Keratinocyte (primary cell): Measurements from ENCODE around the gene DOCK1. TPM values are rescaled to one million over a fixed set of nuclear protein-coding genes. Genes with fewer than 3 reads are reported as not detected.

Experiments used
- DNase-seq: peaks from one replicate; pipeline ENCODE4 v3.0.0-alpha.2; 2011; ENCODE audit warnings: low read depth, missing footprints, low spot score
- FAIRE-seq: peaks from 2 replicates; lab custom pipeline; 2011; peaks lifted over from hg19 to GRCh38; lab: Jason Lieb, UNC
- H2AFZ ChIP-seq: 2 replicates; pipeline ENCODE4 v1.6.0; 2012; ENCODE audit warnings: low read length, control low read depth, inconsistent platforms; ENCODE audit not compliant: control insufficient read depth
- H3K27ac ChIP-seq: 2 replicates; pipeline ENCODE4 v1.5.1; 2011; ENCODE audit warnings: low read length; ENCODE audit not compliant: control insufficient read depth, insufficient read depth
- H3K27me3 ChIP-seq: 3 replicates; pipeline ENCODE4 v1.6.0; 2011; ENCODE audit warnings: low read length; ENCODE audit not compliant: control insufficient read depth, insufficient read depth; ENCODE audit errors: extremely low read depth
- H3K36me3 ChIP-seq, 2 experiments: 2 replicates in 1 of 2; 3 replicates in 1 of 2; pipeline ENCODE4 v1.5.1; 2011; ENCODE audit warnings: low read length in 2 of 2, mild to moderate bottlenecking in 1 of 2; ENCODE audit not compliant: control insufficient read depth in 2 of 2, insufficient read depth in 2 of 2; ENCODE audit errors: extremely low read depth in 1 of 2
- H3K4me1 ChIP-seq: 3 replicates; pipeline ENCODE4 v1.5.1; 2011; ENCODE audit warnings: low read length; ENCODE audit not compliant: control insufficient read depth, insufficient read depth; ENCODE audit errors: extremely low read depth
- H3K4me2 ChIP-seq: 3 replicates; pipeline ENCODE4 v1.6.0; 2011; ENCODE audit warnings: low read depth, low read length; ENCODE audit not compliant: control insufficient read depth, insufficient read depth; ENCODE audit errors: extremely low read depth
- H3K4me3 ChIP-seq, 3 experiments: fragments of 200-600 bp in 1 of 3; sonication (generic) in 1 of 3; 2 replicates in 2 of 3; 3 replicates in 1 of 3; pipeline ENCODE4 v1.5.1; 2011 to 2016; ENCODE audit warnings: low read length in 3 of 3, mild to moderate bottlenecking in 3 of 3, control low read depth in 2 of 3, inconsistent platforms in 1 of 3, low read depth in 1 of 3, mixed read lengths in 1 of 3, mixed run types in 1 of 3, moderate library complexity in 1 of 3; ENCODE audit not compliant: control insufficient read depth in 2 of 3, insufficient read depth in 2 of 3; ENCODE audit errors: extremely low read depth in 1 of 3
- H3K79me2 ChIP-seq: 2 replicates; pipeline ENCODE4 v1.6.0; 2012; ENCODE audit warnings: low read length; ENCODE audit not compliant: control insufficient read depth, insufficient read depth
- H3K9ac ChIP-seq: 3 replicates; pipeline ENCODE4 v1.6.0; 2011; ENCODE audit warnings: low read length; ENCODE audit not compliant: control insufficient read depth, insufficient read depth; ENCODE audit errors: extremely low read depth
- H3K9me1 ChIP-seq: 3 replicates; pipeline ENCODE4 v1.6.0; 2011; ENCODE audit warnings: low read length; ENCODE audit not compliant: control insufficient read depth, insufficient read depth; ENCODE audit errors: extremely low read depth
- H3K9me3 ChIP-seq: 2 replicates; pipeline ENCODE4 v1.5.1; 2012; ENCODE audit warnings: low read depth, low read length; ENCODE audit not compliant: control insufficient read depth
- H4K20me1 ChIP-seq: 3 replicates; pipeline ENCODE4 v1.6.0; 2011; ENCODE audit warnings: low read length; ENCODE audit not compliant: control insufficient read depth, insufficient read depth; ENCODE audit errors: extremely low read depth
- EZH2 ChIP-seq: IDR thresholded peaks from one replicate; pipeline ENCODE4 v1.6.1; 2012; ENCODE audit warnings: inconsistent platforms, mild to moderate bottlenecking, low read length, moderate library complexity
- dilution Hi-C: fragments of 300-500 bp; cut with MboI; formaldehyde crosslinking; loops from one replicate; pipeline ENCODE4 v1.7.0; 2020; ENCODE audit warnings: low sequenced_read_pairs; ENCODE audit not compliant: extremely low pct_ligation_motif_present
- polyA plus RNA-seq, 5 experiments: library from polyadenylated mRNA; depleted of rRNA in 3 of 5; stranded (reverse) in 3 of 5; stranded (forward) in 1 of 5; unstranded in 1 of 5; fragments of >200 nt; gene quantifications; 1 replicate in 1 of 5; 2 replicates in 3 of 5; 3 replicates in 1 of 5; pipeline versions ENCODE4 v1.2.1 to v1.2.3, GENCODE V29; 2011 to 2012; ENCODE audit warnings: missing spikeins in 2 of 5, low read depth in 1 of 5, low replicate concordance in 1 of 5
- TF ChIP-seq, protein P1 (sequence below), 3 experiments: IDR thresholded peaks in 1 of 3; conservative IDR thresholded peaks in 1 of 3; optimal IDR thresholded peaks in 1 of 3; 2 replicates in 2 of 3; 3 replicates in 1 of 3; pipeline versions ENCODE3 to v1.5.1; 2011; ENCODE audit warnings: low read length in 3 of 3, mild to moderate bottlenecking in 3 of 3, moderate library complexity in 2 of 3, control low read depth in 1 of 3, inconsistent platforms in 1 of 3; ENCODE audit not compliant: insufficient read depth in 2 of 3; ENCODE audit errors: extremely low read depth in 1 of 3

The DOCK1 gene
- polyA plus RNA-seq, 1 donor (not counting 4 experiments of a cell fraction or from before 2014, with no cell fraction given), result 15.7 TPM

- FAIRE-seq (no peak), DNase-seq (no peak)
- H3K4me1 ChIP-seq, result no peaks in the 10 kb centered on the region
- no peaks in the 10 kb centered on the region for H3K9me3 ChIP-seq
- no peak overlapping the region for H3K4me2 ChIP-seq
- no peaks in the 10 kb centered on the region for H3K9me1 ChIP-seq
- no peaks in the 10 kb centered on the region for H3K79me2 ChIP-seq
- H3K4me3 ChIP-seq, result no peak overlapping the region
- no peak overlapping the region for H3K9ac ChIP-seq
- no peaks in the 10 kb centered on the region for H4K20me1 ChIP-seq
- H2AFZ ChIP-seq, result no peak overlapping the region
- no peaks in the 10 kb centered on the region for H3K27me3 ChIP-seq
- H3K27ac ChIP-seq, result no peak overlapping the region
- dilution Hi-C loops, result no loop called here
- peaks cover 27 to 30% of the 10 kb centered on the region in 2 experiments for H3K36me3 ChIP-seq
- TF ChIP-seq EZH2, result no peak
- TF ChIP-seq, protein P1, sequence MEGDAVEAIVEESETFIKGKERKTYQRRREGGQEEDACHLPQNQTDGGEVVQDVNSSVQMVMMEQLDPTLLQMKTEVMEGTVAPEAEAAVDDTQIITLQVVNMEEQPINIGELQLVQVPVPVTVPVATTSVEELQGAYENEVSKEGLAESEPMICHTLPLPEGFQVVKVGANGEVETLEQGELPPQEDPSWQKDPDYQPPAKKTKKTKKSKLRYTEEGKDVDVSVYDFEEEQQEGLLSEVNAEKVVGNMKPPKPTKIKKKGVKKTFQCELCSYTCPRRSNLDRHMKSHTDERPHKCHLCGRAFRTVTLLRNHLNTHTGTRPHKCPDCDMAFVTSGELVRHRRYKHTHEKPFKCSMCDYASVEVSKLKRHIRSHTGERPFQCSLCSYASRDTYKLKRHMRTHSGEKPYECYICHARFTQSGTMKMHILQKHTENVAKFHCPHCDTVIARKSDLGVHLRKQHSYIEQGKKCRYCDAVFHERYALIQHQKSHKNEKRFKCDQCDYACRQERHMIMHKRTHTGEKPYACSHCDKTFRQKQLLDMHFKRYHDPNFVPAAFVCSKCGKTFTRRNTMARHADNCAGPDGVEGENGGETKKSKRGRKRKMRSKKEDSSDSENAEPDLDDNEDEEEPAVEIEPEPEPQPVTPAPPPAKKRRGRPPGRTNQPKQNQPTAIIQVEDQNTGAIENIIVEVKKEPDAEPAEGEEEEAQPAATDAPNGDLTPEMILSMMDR (optimal IDR thresholded peaks at IDR 0.05 in 1 of 3, IDR thresholded peaks at IDR 0.05 in 1 of 3, conservative IDR thresholded peaks at IDR 0.05 in 1 of 3; ENCODE audit: extremely low read depth in 1 of 3, insufficient read depth in 2 of 3, low read length in 3 of 3), result no peak
Measured at GRCh38 chr10:127069436-127069835, 164.2 kb downstream of the DOCK1 start.

GRCh38 chr10:127071126-127071525 lies 165.9 kb downstream of the DOCK1 start:
- no peak for FAIRE-seq
- H3K4me1 ChIP-seq, result no peaks in the 10 kb centered on the region

More at GRCh38 chr10:127071126-127071525, 165.9 kb downstream of the DOCK1 start:
- Histone ChIP-seq H3K9ac (no peak overlapping the region), H3K4me3 (no peak overlapping the region), H3K36me3 (peaks cover 24 to 36% of the 10 kb centered on the region in 2 experiments), H4K20me1 (no peaks in the 10 kb centered on the region), H3K9me3 (no peaks in the 10 kb centered on the region), H3K79me2 (no peaks in the 10 kb centered on the region), H3K27me3 (no peaks in the 10 kb centered on the region), H2AFZ (no peak overlapping the region), H3K27ac (no peak overlapping the region), H3K9me1 (no peaks in the 10 kb centered on the region), H3K4me2 (no peak overlapping the region)
- TF ChIP-seq EZH2, result no peak
- TF ChIP-seq, protein P1 (optimal IDR thresholded peaks at IDR 0.05 in 1 of 3, IDR thresholded peaks at IDR 0.05 in 1 of 3, conservative IDR thresholded peaks at IDR 0.05 in 1 of 3; ENCODE audit: extremely low read depth in 1 of 3, insufficient read depth in 2 of 3, low read length in 3 of 3), result no peak
- DNase-seq, result no peak
- dilution Hi-C loops, result no loop called here
